ENCODE results near the gene OSGIN1.

- TF ChIP-seq CTCF (IDR thresholded peaks at IDR 0.05; ENCODE audit: low read depth, low read length, poor library complexity, severe bottlenecking) (no peak), EZH2phosphoT487 (IDR thresholded peaks at IDR 0.05; ENCODE audit: borderline replicate concordance, low read length) (no peak)
Measured at GRCh38 chr16:84004442-84004841, 51.4 kb downstream of the OSGIN1 start.
